Omental fat pad (tissue), 4 donors: Measurements from ENCODE around the gene RAB11B. TPM values are rescaled to one million over a fixed set of nuclear protein-coding genes. Genes with fewer than 3 reads are reported as not detected.
A peak's percentile ranks its signal among the peaks of the same experiment; 100 is the strongest.
"Not testable (repeated sequence)": the region's sequence is repeated elsewhere in the genome, so short reads cannot be mapped to it uniquely, and the experiment has no call there.

ENCODE experiments used
- ATAC-seq: fragments of 150-250 bp; one replicate; pipeline ENCODE4 v1.9.1; 2016; ENCODE audit warnings: mild to moderate bottlenecking, moderate library complexity; ENCODE audit not compliant: low FRiP score
- DNase-seq: peaks from one replicate; pipeline ENCODE4 v3.0.0-alpha.2; 2019; ENCODE audit warnings: low spot score
- CTCF ChIP-seq, 3 donors: fragments of 450-650 bp; IDR thresholded peaks; one replicate each; pipeline ENCODE4 v1.5.1; 2016 to 2017; ENCODE audit warnings: antibody characterized with exemption in 3 of 3, mild to moderate bottlenecking in 3 of 3, moderate library complexity in 2 of 3
- total RNA-seq, 4 donors: library from RNA; depleted of rRNA; stranded (reverse); fragments of >200 nt; gene quantifications; one replicate each; pipeline ENCODE4 v1.1.0, GENCODE V29; 2016

The RAB11B gene
- total RNA-seq: 10 to 100 TPM; 31.6 to 55.6 (median 41.2) TPM

DNA sequence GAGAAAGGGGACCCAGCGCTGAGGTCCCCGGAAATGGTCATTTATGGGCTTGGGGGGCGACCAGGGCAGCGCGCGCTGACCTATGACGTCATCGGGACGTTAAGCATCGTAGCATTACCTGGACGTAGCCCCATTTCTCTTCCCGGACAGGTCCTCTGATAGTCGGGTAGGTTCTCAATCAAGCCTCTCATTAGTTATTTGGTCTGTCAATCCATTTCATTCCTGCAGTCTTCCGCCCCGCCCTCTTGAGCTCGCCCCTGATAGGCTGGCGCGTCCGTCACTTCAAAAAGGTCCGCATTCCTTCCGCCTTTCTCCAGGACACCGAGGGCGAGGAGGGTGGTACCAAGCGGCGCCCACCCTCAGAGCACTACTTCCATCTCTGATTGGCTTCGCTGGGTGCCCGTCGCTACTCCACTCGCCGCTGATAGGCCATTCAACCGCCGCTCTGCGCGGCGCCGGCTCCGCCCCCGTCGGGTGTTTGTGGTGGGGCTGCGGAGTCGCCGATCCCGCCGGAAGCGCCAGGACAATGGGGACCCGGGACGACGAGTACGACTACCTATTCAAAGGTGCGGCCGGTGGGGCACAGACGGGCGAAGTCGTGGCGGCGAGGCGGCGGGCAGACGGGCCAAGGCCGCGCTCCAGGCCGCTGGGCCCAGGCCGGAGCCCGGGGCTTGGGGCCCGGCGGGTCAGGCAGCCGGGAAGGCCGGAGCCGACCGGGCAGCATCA is at the start of gene RAB11B:
RAB11B (plus strand) TSS at position 470 of the 726 bp plus-strand sequence; CDS start at position 527, 57 bp downstream.
- ATAC-seq (peak; percentile 99), DNase-seq (peak; percentile 96)
- TF ChIP-seq CTCF (IDR thresholded peaks at IDR 0.05): peak in 1 of 3 donors; percentile 19

DNA sequence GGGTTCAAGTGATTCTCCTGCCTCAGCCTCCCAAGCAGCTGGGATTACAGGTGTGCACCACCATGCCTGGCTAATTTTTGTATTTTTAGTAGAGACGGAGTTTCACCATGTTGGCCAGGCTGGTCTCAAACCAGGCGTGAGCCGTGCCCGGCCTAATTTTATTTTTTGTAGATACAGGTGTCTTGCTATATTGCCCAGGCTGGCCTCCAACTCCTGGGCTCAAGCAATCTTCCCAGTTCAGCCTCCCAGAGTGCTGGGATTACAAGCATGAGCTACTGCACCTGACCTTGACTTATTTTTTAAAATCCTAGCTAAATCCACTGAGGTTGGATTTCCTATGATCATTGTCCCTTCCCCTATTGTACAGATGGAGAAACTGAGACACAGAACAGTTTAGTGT is 48.7 kb upstream of the RAB11B start:
- DNase-seq, ATAC-seq: not testable (repeated sequence)

GRCh38 chr19:8342316-8342683 is 47.9 kb upstream of the RAB11B start:
- TF ChIP-seq CTCF (IDR thresholded peaks at IDR 0.05): no peak
- DNase-seq: no peak
- no peak for ATAC-seq

GRCh38 chr19:8342684-8343482 is 47.3 kb upstream of the RAB11B start, which contains the start of gene KANK3:
TSS of gene KANK3 (minus strand) at chr19:8343262. CDS start at chr19:8337828, 5,434 bp downstream.
- peak; percentile 85 for DNase-seq
- TF ChIP-seq CTCF (IDR thresholded peaks at IDR 0.05): no peak
- ATAC-seq: peak; percentile 92

- DNase-seq: no peak
- TF ChIP-seq CTCF (IDR thresholded peaks at IDR 0.05): no peak
- ATAC-seq: no peak
Measured at GRCh38 chr19:8343483-8343844, 46.7 kb upstream of the RAB11B start.

- not testable (repeated sequence) for DNase-seq
Measured at GRCh38 chr19:8349629-8350372, 40.4 kb upstream of the RAB11B start.

DNA sequence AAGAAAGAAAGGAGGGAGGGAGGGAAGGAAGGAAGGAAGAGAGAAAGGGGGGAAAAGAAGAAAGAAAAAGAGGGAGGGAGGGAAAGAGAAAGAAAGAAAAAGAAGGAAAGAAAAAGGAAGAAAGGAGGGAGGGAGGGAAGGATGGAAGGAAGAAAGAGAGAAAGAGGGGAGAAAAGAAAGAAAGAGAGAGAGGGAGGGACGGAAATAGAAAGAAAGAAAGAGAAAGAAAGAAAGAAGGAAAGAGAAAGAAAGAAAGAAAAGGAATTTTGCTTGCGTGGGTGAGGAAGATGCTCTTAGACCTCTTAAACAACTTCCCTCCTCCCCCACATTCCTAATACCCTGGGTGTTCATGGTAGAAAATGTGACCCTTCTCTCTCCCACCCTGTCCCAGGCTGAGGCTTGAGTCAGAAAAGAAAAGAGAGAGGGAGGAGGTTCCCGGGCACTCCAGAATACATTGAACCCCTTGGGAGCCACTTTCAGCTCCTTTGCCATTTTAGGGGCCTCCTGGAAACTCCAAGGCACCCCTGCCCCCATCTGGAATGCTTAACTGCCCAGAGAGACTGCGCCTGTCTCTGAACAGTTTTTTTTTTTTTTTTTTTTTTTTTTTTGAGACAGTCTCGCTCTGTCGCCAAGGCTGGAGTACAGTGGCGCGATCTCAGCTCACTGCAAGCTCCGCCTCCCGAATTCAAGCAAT is 37.9 kb upstream of the RAB11B start:
- no peak for DNase-seq
- ATAC-seq: peak; percentile 58
- no peak for TF ChIP-seq CTCF (IDR thresholded peaks at IDR 0.05)

More at GRCh38 chr19:8349629-8350372, 40.4 kb upstream of the RAB11B start:
- not testable (repeated sequence) for ATAC-seq

DNA sequence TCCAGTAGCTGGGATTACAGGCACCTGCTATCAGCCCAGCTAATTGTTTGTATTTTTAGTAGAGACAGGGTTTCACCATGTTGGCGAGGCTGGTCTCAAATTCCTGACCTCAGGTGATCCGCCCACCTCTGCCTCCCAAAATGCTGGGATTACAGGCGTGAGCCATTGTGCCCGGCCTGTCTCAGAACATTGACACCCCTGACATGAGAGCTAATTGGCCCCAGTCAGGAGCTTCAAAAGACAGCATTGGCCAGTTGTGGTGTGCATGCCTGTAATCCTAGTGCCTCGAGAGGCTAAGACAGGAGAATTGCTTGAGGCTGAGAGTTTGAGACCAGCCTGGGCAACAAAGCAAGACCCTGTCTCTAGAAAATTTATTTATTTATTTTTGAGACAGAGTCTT is 37.3 kb upstream of the RAB11B start:
- ATAC-seq, DNase-seq: not testable (repeated sequence)
